HepG2 (cell line): ENCODE results near the gene TMEM198. TPM values are rescaled to one million over a fixed set of nuclear protein-coding genes. Genes with fewer than 3 reads are reported as not detected.

ENCODE experiments used
- ARNT2 ChIP-seq: sonication (generic); formaldehyde crosslinking; IDR thresholded peaks from 2 replicates; pipeline ENCODE4 v1.8.0; 2022; ENCODE audit warnings: mild to moderate bottlenecking, low read depth, missing genetic modification reagents, moderate library complexity
- ATM ChIP-seq: fragments of 450-650 bp; IDR thresholded peaks from 2 replicates; pipeline ENCODE4 v1.7.1; 2017; ENCODE audit warnings: mild to moderate bottlenecking, borderline replicate concordance
- BHLHE40 ChIP-seq: IDR thresholded peaks from 2 replicates; pipeline ENCODE4 v1.6.1; 2011; ENCODE audit warnings: low read length, improper control_type of control experiment
- DNMT1 ChIP-seq: sonication (generic); formaldehyde crosslinking; IDR thresholded peaks from 2 replicates; pipeline ENCODE4 v1.5.1; 2020; ENCODE audit warnings: mild to moderate bottlenecking, missing genetic modification reagents
- FOXK1 ChIP-seq: sonication (generic); formaldehyde crosslinking; IDR thresholded peaks from 2 replicates; pipeline ENCODE4 v1.4.0; 2020; ENCODE audit warnings: low read depth, missing genetic modification reagents, borderline replicate concordance
- HNRNPK ChIP-seq: fragments of 200-400 bp; formaldehyde crosslinking; IDR thresholded peaks from 2 replicates; pipeline ENCODE4 v1.6.1; 2018; ENCODE audit warnings: low read length, low read depth, moderate library complexity, mild to moderate bottlenecking; ENCODE audit not compliant: poor library complexity, severe bottlenecking
- HOXA5 ChIP-seq: sonication (generic); formaldehyde crosslinking; IDR thresholded peaks from 2 replicates; pipeline ENCODE4 v1.4.0; 2020; ENCODE audit warnings: missing genetic modification reagents
- ISL2 ChIP-seq: sonication (generic); formaldehyde crosslinking; IDR thresholded peaks from 2 replicates; pipeline ENCODE4 v1.5.0; 2020; ENCODE audit warnings: missing genetic modification reagents
- MIER2 ChIP-seq: IDR thresholded peaks from 2 replicates; pipeline ENCODE4 v1.6.1; 2016; ENCODE audit warnings: missing biosample characterization, missing genetic modification reagents
- NFIC ChIP-seq: IDR thresholded peaks from 2 replicates; pipeline ENCODE4 v1.6.1; 2012; ENCODE audit warnings: mild to moderate bottlenecking, low read length, inconsistent platforms
- NPAS2 ChIP-seq: sonication (generic); formaldehyde crosslinking; IDR thresholded peaks from 2 replicates; pipeline ENCODE4 v1.8.0; 2022; ENCODE audit warnings: mild to moderate bottlenecking, missing genetic modification reagents, borderline replicate concordance
- PAX8 ChIP-seq: sonication (generic); formaldehyde crosslinking; IDR thresholded peaks from 2 replicates; pipeline ENCODE4 v1.8.0; 2022; ENCODE audit warnings: mild to moderate bottlenecking, missing genetic modification reagents, borderline replicate concordance
- SNAPC2 ChIP-seq: sonication (generic); formaldehyde crosslinking; IDR thresholded peaks from 2 replicates; pipeline ENCODE4 v1.8.1; 2022; ENCODE audit warnings: mild to moderate bottlenecking, missing genetic modification reagents
- SOX13 ChIP-seq, 3 experiments: fragments of 450-650 bp in 1 of 3; sonication (generic) in 1 of 3; formaldehyde crosslinking in 1 of 3; IDR thresholded peaks in 2 of 3; conservative IDR thresholded peaks in 1 of 3; 2 replicates each; pipeline versions ENCODE4 v1.5.0 to v1.6.1; 2016 to 2020; ENCODE audit warnings: antibody characterized with exemption in 1 of 3, mild to moderate bottlenecking in 1 of 3, missing compliant biosample characterization in 1 of 3, missing genetic modification reagents in 1 of 3, moderate library complexity in 1 of 3
- TAF1 ChIP-seq: sonication (generic); formaldehyde crosslinking; IDR thresholded peaks from 2 replicates; pipeline ENCODE4 v1.4.0; 2020; ENCODE audit warnings: missing genetic modification reagents
- TAF15 ChIP-seq: fragments of 200-400 bp; formaldehyde crosslinking; IDR thresholded peaks from one replicate; pipeline ENCODE4 v1.6.1; 2018; ENCODE audit warnings: mild to moderate bottlenecking, low read depth, low read length; ENCODE audit not compliant: poor library complexity, severe bottlenecking
- ZBTB7A ChIP-seq: sonication (generic); formaldehyde crosslinking; IDR thresholded peaks from 2 replicates; pipeline ENCODE4 v1.8.0; 2022; ENCODE audit warnings: mild to moderate bottlenecking, missing genetic modification reagents
- ZC3H4 ChIP-seq: sonication (generic); formaldehyde crosslinking; IDR thresholded peaks from 2 replicates; pipeline ENCODE4 v1.4.0; 2020; ENCODE audit warnings: missing genetic modification reagents, borderline replicate concordance
- ZNF124 ChIP-seq: sonication (generic); formaldehyde crosslinking; IDR thresholded peaks from 2 replicates; pipeline ENCODE4 v1.4.0; 2020; ENCODE audit warnings: missing genetic modification reagents
- ZNF329 ChIP-seq: sonication (generic); formaldehyde crosslinking; IDR thresholded peaks from 2 replicates; pipeline ENCODE4 v1.9.0; 2021; ENCODE audit warnings: low read depth, mild to moderate bottlenecking, missing genetic modification reagents
- ZNF777 ChIP-seq: sonication (generic); formaldehyde crosslinking; IDR thresholded peaks from 2 replicates; pipeline ENCODE4 v1.4.0; 2020; ENCODE audit warnings: missing genetic modification reagents
- polyA plus RNA-seq, 8 experiments: library from polyadenylated mRNA; depleted of rRNA in 3 of 8; stranded (reverse) in 7 of 8; unstranded in 1 of 8; fragments of >200 nt; fragmentation: Illumina TruSeq in 4 of 8; extraction: Trizol in 4 of 8; gene quantifications; 2 replicates each; pipeline versions ENCODE4 v1.2.1 to v1.2.3, GENCODE V29; 2011 to 2016; ENCODE audit warnings: low read depth in 4 of 8, missing spikeins in 1 of 8, mixed read lengths in 1 of 8; ENCODE audit not compliant: insufficient read depth in 1 of 8
- total RNA-seq, 5 experiments: library from RNA; depleted of rRNA; stranded (reverse); fragments of >200 nt; fragmentation: Illumina TruSeq; extraction: Trizol; gene quantifications; 2 replicates each; pipeline ENCODE4 v1.2.3, GENCODE V29; 2016; ENCODE audit warnings: low read depth in 1 of 5
- TF ChIP-seq, protein P1 (sequence below): sonication (generic); formaldehyde crosslinking; IDR thresholded peaks from 2 replicates; pipeline ENCODE4 v1.4.0; 2020; ENCODE audit warnings: missing genetic modification reagents, mild to moderate bottlenecking, borderline replicate concordance
- TF ChIP-seq, protein P2 (sequence below): IDR thresholded peaks from 2 replicates; pipeline ENCODE4 v1.6.1; 2016; ENCODE audit warnings: low read depth, borderline replicate concordance
- TF ChIP-seq, protein P3 (sequence below): IDR thresholded peaks from 2 replicates; pipeline ENCODE4 v1.6.1; 2016; ENCODE audit warnings: mild to moderate bottlenecking, missing biosample characterization, missing genetic modification reagents
- TF ChIP-seq, protein P4 (sequence below): sonication (generic); formaldehyde crosslinking; IDR thresholded peaks from 2 replicates; pipeline ENCODE4 v1.4.0; 2020; ENCODE audit warnings: missing genetic modification reagents; ENCODE audit errors: not compliant biosample characterization

TMEM198 gene
- total and polyA plus RNA-seq, 2 of the 13 experiments (the other 11 are each of a cell fraction or from before 2014, with no cell fraction given), result 17.3 to 23.5 TPM

DNA sequence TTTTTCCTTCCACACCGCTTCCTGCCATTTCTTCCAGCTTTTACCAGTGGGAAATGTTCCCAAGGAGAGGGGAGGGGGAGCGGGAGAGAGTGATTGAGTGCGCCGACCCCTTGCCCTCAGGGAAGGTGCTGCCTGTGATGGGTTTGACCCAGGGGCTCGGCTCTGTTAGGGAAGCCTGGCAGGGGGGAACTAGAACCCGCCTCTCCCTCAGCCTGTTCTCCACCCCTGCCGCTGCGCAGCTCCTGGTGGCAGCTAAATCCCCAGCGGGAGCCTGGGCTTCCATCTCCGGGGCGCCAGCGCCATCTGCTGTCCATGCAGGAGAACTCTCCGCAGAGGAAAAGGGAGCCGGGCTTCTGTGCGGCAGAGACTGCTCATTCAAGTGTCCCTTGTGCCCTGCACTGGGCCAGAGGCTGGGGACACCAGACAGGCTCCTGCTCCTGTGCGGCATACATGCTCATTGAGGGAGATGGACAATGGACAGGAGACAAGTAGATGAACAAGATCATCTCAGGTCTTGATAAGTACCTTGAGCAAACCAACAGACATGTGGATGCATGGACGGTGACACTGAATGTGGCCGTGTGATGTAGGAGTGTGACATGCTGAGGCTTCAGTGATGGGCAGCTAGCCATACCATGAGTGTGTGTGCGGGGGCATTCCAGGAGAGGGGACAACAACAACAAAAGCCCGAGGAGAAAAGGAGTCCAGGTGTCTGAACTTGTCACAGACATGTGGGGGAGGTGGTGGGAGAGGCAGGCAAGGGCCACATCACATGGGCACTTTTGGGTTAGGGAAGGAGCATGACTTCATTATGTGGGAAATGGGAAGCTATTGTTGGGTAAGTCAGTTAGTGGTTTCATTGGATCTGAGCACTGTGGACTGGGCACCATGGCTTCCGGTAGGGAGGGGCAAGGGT, 13.5 kb upstream of the TMEM198 start (continued):
- TF ChIP-seq, protein P1, sequence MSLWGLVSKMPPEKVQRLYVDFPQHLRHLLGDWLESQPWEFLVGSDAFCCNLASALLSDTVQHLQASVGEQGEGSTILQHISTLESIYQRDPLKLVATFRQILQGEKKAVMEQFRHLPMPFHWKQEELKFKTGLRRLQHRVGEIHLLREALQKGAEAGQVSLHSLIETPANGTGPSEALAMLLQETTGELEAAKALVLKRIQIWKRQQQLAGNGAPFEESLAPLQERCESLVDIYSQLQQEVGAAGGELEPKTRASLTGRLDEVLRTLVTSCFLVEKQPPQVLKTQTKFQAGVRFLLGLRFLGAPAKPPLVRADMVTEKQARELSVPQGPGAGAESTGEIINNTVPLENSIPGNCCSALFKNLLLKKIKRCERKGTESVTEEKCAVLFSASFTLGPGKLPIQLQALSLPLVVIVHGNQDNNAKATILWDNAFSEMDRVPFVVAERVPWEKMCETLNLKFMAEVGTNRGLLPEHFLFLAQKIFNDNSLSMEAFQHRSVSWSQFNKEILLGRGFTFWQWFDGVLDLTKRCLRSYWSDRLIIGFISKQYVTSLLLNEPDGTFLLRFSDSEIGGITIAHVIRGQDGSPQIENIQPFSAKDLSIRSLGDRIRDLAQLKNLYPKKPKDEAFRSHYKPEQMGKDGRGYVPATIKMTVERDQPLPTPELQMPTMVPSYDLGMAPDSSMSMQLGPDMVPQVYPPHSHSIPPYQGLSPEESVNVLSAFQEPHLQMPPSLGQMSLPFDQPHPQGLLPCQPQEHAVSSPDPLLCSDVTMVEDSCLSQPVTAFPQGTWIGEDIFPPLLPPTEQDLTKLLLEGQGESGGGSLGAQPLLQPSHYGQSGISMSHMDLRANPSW, result no peak
- no peak for TF ChIP-seq TAF1 (CRISPR knock-in tag)
- TF ChIP-seq FOXK1 (CRISPR knock-in tag), result no peak
- no peak for TF ChIP-seq ARNT2 (CRISPR knock-in tag)
- TF ChIP-seq, protein P2, sequence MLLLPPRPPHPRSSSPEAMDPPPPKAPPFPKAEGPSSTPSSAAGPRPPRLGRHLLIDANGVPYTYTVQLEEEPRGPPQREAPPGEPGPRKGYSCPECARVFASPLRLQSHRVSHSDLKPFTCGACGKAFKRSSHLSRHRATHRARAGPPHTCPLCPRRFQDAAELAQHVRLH (CRISPR knock-in tag), result no peak
- TF ChIP-seq MIER2 (CRISPR knock-in tag), result no peak
- TF ChIP-seq ATM, result no peak
- no peak for TF ChIP-seq TAF15
- TF ChIP-seq HNRNPK, result no peak
- TF ChIP-seq, protein P3, sequence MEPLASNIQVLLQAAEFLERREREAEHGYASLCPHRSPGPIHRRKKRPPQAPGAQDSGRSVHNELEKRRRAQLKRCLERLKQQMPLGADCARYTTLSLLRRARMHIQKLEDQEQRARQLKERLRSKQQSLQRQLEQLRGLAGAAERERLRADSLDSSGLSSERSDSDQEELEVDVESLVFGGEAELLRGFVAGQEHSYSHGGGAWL (CRISPR knock-in tag), result no peak
- 0 out of 2 replicates have a peak, but pooled peaks have one; percentile 75 for TF ChIP-seq PAX8 (CRISPR knock-in tag)
- TF ChIP-seq DNMT1 (CRISPR knock-in tag), result peak; percentile 41; the same call in 1 of the 2 replicates
- TF ChIP-seq ZBTB7A (CRISPR knock-in tag), result no peak
- TF ChIP-seq ZNF777, result no peak
- TF ChIP-seq SNAPC2 (CRISPR knock-in tag), result no peak
- no peak for TF ChIP-seq ZNF329 (CRISPR knock-in tag)
- no peak for TF ChIP-seq NFIC
- TF ChIP-seq, protein P4, sequence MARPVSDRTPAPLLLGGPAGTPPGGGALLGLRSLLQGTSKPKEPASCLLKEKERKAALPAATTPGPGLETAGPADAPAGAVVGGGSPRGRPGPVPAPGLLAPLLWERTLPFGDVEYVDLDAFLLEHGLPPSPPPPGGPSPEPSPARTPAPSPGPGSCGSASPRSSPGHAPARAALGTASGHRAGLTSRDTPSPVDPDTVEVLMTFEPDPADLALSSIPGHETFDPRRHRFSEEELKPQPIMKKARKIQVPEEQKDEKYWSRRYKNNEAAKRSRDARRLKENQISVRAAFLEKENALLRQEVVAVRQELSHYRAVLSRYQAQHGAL (CRISPR knock-in tag), result no peak
- TF ChIP-seq NPAS2 (CRISPR knock-in tag), result no peak
- TF ChIP-seq HOXA5 (CRISPR knock-in tag), result no peak
- TF ChIP-seq ZC3H4, result no peak
- 0 out of 2 replicates have a peak, but pooled peaks have one; percentile 47 for TF ChIP-seq ISL2 (CRISPR knock-in tag)
- TF ChIP-seq SOX13 (IDR thresholded peaks at IDR 0.05), result no peak
- 0 out of 4 replicates have a peak, but pooled peaks of 1 of the 2 experiments have one; percentile 11 for TF ChIP-seq SOX13 (CRISPR knock-in tag; conservative IDR thresholded peaks at IDR 0.05 in 1 of 2, IDR thresholded peaks at IDR 0.05 in 1 of 2)
- TF ChIP-seq ZNF124 (CRISPR knock-in tag), result peak; percentile 72; the same call in 1 of the 2 replicates
- peak; percentile 24; the same call in 1 of the 2 replicates for TF ChIP-seq BHLHE40
